ENCODE data around the gene ZNF766. TPM values are rescaled to one million over a fixed set of nuclear protein-coding genes. Genes with fewer than 3 reads are reported as not detected.
"Not testable (repeated sequence)": the region's sequence is repeated elsewhere in the genome, so short reads cannot be mapped to it uniquely, and the experiment has no call there.

Gene ZNF766
- total RNA-seq, 1 donor from 2014 or later: 17.9 TPM

- Histone ChIP-seq H3K27ac (no peak overlapping the region), H3K9me3 (no peaks in the 10 kb centered on the region), H3K4me3 (no peak overlapping the region), H3K4me1 (no peaks in the 10 kb centered on the region), H3K36me3 (no peaks in the 10 kb centered on the region), H3K27me3 (ENCODE audit: low read depth) (no peaks in the 10 kb centered on the region)
- peak; percentile 68 to 76 for ATAC-seq
- intact Hi-C loops (cut with DNase I): no loop called here
- peak; percentile 59 for DNase-seq
- TF ChIP-seq, protein P1, sequence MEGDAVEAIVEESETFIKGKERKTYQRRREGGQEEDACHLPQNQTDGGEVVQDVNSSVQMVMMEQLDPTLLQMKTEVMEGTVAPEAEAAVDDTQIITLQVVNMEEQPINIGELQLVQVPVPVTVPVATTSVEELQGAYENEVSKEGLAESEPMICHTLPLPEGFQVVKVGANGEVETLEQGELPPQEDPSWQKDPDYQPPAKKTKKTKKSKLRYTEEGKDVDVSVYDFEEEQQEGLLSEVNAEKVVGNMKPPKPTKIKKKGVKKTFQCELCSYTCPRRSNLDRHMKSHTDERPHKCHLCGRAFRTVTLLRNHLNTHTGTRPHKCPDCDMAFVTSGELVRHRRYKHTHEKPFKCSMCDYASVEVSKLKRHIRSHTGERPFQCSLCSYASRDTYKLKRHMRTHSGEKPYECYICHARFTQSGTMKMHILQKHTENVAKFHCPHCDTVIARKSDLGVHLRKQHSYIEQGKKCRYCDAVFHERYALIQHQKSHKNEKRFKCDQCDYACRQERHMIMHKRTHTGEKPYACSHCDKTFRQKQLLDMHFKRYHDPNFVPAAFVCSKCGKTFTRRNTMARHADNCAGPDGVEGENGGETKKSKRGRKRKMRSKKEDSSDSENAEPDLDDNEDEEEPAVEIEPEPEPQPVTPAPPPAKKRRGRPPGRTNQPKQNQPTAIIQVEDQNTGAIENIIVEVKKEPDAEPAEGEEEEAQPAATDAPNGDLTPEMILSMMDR (IDR thresholded peaks at IDR 0.05): peak; percentile 47
Observed at GRCh38 chr19:52248241-52248640, 21.1 kb upstream of the ZNF766 start.

DNA sequence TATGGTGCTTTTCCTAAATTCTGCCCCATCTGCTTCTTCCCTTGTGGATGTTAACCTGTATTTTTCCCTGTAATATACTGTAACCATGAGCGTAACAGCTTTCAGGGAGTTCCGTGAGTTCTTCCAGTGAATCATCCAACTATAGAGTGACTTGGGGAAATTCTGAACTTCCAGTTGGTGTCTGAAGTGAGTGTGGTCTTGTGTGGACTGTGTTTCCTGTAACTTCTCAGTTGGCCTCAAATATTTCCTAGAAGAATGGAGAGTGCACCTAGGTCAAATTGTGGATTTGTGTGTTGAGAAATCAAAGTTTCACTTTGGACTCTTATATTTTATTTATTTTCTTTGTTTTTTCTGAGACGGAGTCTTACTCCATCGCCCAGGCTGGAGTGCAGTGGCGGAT, 11.0 kb upstream of the ZNF766 start:
- TF ChIP-seq, protein P1 (IDR thresholded peaks at IDR 0.05): no peak
- no peak overlapping the region for H3K27ac ChIP-seq
- H3K27me3 ChIP-seq (ENCODE audit: low read depth): no peaks in the 10 kb centered on the region
- H3K4me3 ChIP-seq: no peak overlapping the region
- intact Hi-C loops (cut with DNase I): no loop called here
- ATAC-seq (no peak), DNase-seq (no peak)
- no peaks in the 10 kb centered on the region for H3K36me3 ChIP-seq
- H3K4me1 ChIP-seq: no peaks in the 10 kb centered on the region
- H3K9me3 ChIP-seq: no peaks in the 10 kb centered on the region

DNA sequence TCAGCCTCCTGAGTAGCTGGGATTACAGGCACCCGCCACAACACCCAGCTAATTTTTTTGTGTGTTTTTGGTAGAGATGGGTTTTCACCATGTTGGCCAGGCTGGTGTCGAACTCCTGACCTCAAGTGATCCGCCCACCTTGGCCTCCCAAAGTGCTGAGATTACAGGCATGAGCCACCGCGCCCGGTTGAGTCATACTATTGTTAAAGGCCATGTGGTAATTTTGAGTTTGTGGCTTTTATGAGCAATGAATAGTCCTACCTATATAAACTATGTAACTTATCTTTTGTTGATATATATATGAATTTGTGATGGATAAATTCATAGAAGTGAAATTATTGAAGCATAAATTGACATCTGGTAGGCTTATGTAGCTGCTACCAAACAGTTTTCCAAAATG, 3.8 kb upstream of the ZNF766 start:
- H3K27ac ChIP-seq; DNase-seq; ATAC-seq; H3K9me3 ChIP-seq; intact Hi-C loops (cut with DNase I); H3K4me1 ChIP-seq; H3K27me3 ChIP-seq (ENCODE audit: low read depth); H3K4me3 ChIP-seq; H3K36me3 ChIP-seq: not testable (repeated sequence)

- DNase-seq: no peak
- H3K36me3 ChIP-seq: peaks cover 27% of the 10 kb centered on the region
- peaks cover 18% of the 10 kb centered on the region for H3K4me1 ChIP-seq
- peak overlapping the region; percentile 96 for H3K4me3 ChIP-seq
- peak; percentile 41 to 45 for ATAC-seq
- peak overlapping the region; percentile 99 for H3K27ac ChIP-seq
- H3K27me3 ChIP-seq (ENCODE audit: low read depth): no peaks in the 10 kb centered on the region
- TF ChIP-seq, protein P1 (IDR thresholded peaks at IDR 0.05): no peak
- intact Hi-C loops (cut with DNase I): no loop called here
- no peaks in the 10 kb centered on the region for H3K9me3 ChIP-seq
Observed at GRCh38 chr19:52270266-52270885, 989 bp downstream of the ZNF766 start.

DNA sequence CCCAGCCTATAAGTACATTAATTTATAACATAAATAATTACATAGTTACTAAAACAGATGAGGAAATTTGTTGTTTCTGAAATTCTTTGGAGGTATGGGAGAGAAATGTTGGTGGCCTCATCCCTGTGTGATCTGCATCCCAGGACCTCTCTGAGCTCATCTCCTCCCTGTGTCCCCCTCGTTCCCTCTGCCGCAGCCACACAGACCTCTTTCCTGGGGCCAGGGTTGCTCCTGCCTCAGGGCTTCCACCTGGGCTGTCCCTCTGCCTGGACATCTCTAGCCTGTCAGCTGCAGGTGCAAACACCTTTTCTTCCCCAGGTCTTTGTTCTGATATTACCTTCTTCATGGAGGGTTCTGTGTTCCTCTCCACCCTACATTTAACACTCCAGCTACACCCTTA, 3.9 kb downstream of the ZNF766 start:
- TF ChIP-seq, protein P1 (IDR thresholded peaks at IDR 0.05): no peak
- H3K4me3 ChIP-seq: no peak overlapping the region
- no peaks in the 10 kb centered on the region for H3K27me3 ChIP-seq (ENCODE audit: low read depth)
- peaks cover 7% of the 10 kb centered on the region for H3K9me3 ChIP-seq
- peaks cover 27% of the 10 kb centered on the region for H3K36me3 ChIP-seq
- ATAC-seq (no peak), DNase-seq (no peak)
- intact Hi-C loops (cut with DNase I): no loop called here
- peaks cover 18% of the 10 kb centered on the region for H3K4me1 ChIP-seq
- no peak overlapping the region for H3K27ac ChIP-seq

GRCh38 chr19:52274191-52274590, 4.8 kb downstream of the ZNF766 start:
- no peak overlapping the region for H3K27ac ChIP-seq
- no peak overlapping the region for H3K4me3 ChIP-seq
- DNase-seq (no peak), ATAC-seq (no peak)
- TF ChIP-seq, protein P1 (IDR thresholded peaks at IDR 0.05): no peak
- peaks cover 31% of the 10 kb centered on the region for H3K36me3 ChIP-seq
- H3K9me3 ChIP-seq: peaks cover 11% of the 10 kb centered on the region
- intact Hi-C loops (cut with DNase I): no loop called here
- H3K27me3 ChIP-seq (ENCODE audit: low read depth): no peaks in the 10 kb centered on the region
- H3K4me1 ChIP-seq: peaks cover 13% of the 10 kb centered on the region

All from lower lobe of right lung (tissue), 2 donors.